PC-3 (cell line): Measurements from ENCODE around the gene BRAT1. TPM values are rescaled to one million over a fixed set of nuclear protein-coding genes. Genes with fewer than 3 reads are reported as not detected.

Experiments used
- ATAC-seq: fragments of 200-7000 bp; cut with Tn5 transposase; 2 replicates; pipeline ENCODE4 v1.9.1; 2020; ENCODE audit warnings: mild to moderate bottlenecking, moderate library complexity
- BruUV-seq: library from RNA; stranded (reverse); fragments of 400-500 nt; replicated peaks from 2 replicates; lab custom pipeline; 2021; lab: Mats Ljungman, UMichigan
- CTCF ChIA-PET: fragments of 300-600 bp; sonication (Branson Sonifier 250); formaldehyde crosslinking; loops from one replicate; lab custom pipeline; 2022; ENCODE audit warnings: antibody characterized with exemption; lab: Charles Lee
- POLR2A ChIA-PET: fragments of 300-600 bp; sonication (Branson Sonifier 250); formaldehyde crosslinking; loops from one replicate; lab custom pipeline; 2022; ENCODE audit warnings: antibody characterized with exemption; ENCODE audit not compliant: unreplicated experiment; lab: Charles Lee
- DNase-seq: peaks from one replicate; pipeline ENCODE4 v3.0.0-alpha.2; 2015
- H2AFZ ChIP-seq: fragments of 300-600 bp; sonication (generic); 2 replicates; pipeline ENCODE4 v1.6.0; 2016; ENCODE audit warnings: antibody characterized with exemption, low read length
- H3F3A ChIP-seq: fragments of 300-600 bp; sonication (generic); one replicate; pipeline ENCODE4 v1.6.0; 2017; ENCODE audit warnings: antibody characterized with exemption, low read length, control low read depth, mild to moderate bottlenecking; ENCODE audit not compliant: unreplicated experiment
- H3K27ac ChIP-seq: fragments of 300-600 bp; sonication (generic); 2 replicates; pipeline ENCODE4 v1.5.1; 2016; ENCODE audit warnings: mild to moderate bottlenecking, low read length
- H3K27me3 ChIP-seq: fragments of 300-600 bp; sonication (generic); 2 replicates; pipeline ENCODE4 v1.6.1; 2016; ENCODE audit warnings: low read length, mixed read lengths
- H3K36me3 ChIP-seq: fragments of 300-600 bp; sonication (generic); 2 replicates; pipeline ENCODE4 v1.6.1; 2016; ENCODE audit warnings: low read depth, mixed run types, low read length, mixed read lengths
- H3K4me1 ChIP-seq: fragments of 300-600 bp; sonication (generic); 2 replicates; pipeline ENCODE4 v1.5.1; 2016; ENCODE audit warnings: low read length; ENCODE audit not compliant: insufficient read depth
- H3K4me2 ChIP-seq: fragments of 300-600 bp; sonication (generic); 2 replicates; pipeline ENCODE4 v1.6.0; 2016; ENCODE audit warnings: low read length
- H3K4me3 ChIP-seq: fragments of 300-600 bp; sonication (generic); 2 replicates; pipeline ENCODE4 v1.5.1; 2016; ENCODE audit warnings: mild to moderate bottlenecking, low read length, mixed read lengths
- H3K79me2 ChIP-seq: fragments of 300-600 bp; sonication (generic); 2 replicates; pipeline ENCODE4 v1.6.1; 2017; ENCODE audit warnings: low read length, mixed read lengths
- H3K9ac ChIP-seq: fragments of 300-600 bp; sonication (generic); 2 replicates; pipeline ENCODE4 v1.6.0; 2016; ENCODE audit warnings: mild to moderate bottlenecking, low read length
- H3K9me2 ChIP-seq: fragments of 300-600 bp; sonication (generic); replicated peaks from 2 replicates; pipeline ENCODE4 v1.6.1; 2016; ENCODE audit warnings: mixed run types, low read length, mixed read lengths
- H3K9me3 ChIP-seq: fragments of 300-600 bp; sonication (generic); 2 replicates; pipeline ENCODE4 v1.6.1; 2016; ENCODE audit warnings: low read length, mixed read lengths
- H4K20me1 ChIP-seq: fragments of 300-600 bp; sonication (generic); 2 replicates; pipeline ENCODE4 v1.6.1; 2016; ENCODE audit warnings: low read length, mixed read lengths
- CTCF ChIP-seq: fragments of 300-600 bp; sonication (generic); conservative IDR thresholded peaks from 2 replicates; pipeline ENCODE4 v1.5.1; 2017; ENCODE audit warnings: antibody characterized with exemption, low read depth, mild to moderate bottlenecking, low read length
- EZH2 ChIP-seq: fragments of 300-600 bp; sonication (generic); IDR thresholded peaks from one replicate; pipeline ENCODE4 v1.6.1; 2017; ENCODE audit warnings: antibody characterized with exemption, mild to moderate bottlenecking, low read length; ENCODE audit not compliant: unreplicated experiment
- EZH2phosphoT487 ChIP-seq: fragments of 300-600 bp; sonication (generic); IDR thresholded peaks from 2 replicates; pipeline ENCODE4 v1.6.1; 2018; ENCODE audit warnings: mild to moderate bottlenecking, antibody characterized with exemption, low read length, borderline replicate concordance
- intact Hi-C: fragments of 100-400 bp; cut with micrococcal nuclease; formaldehyde crosslinking; loops from 2 replicates; pipeline ENCODE4 v1.9.0; 2023
- total RNA-seq: library from RNA; depleted of rRNA; stranded (reverse); fragments of >200 nt; gene quantifications from 2 replicates; pipeline ENCODE4 v1.2.3, GENCODE V29; 2014

Gene BRAT1
- total RNA-seq, 1 experiment from 2014 or later, result 65.2 TPM

GRCh38 chr7:2558629-2559282, 3.4 kb upstream of the BRAT1 start, which contains the start of gene IQCE:
TSS of gene IQCE (plus strand) at chr7:2558979. CDS start at chr7:2559182, 203 bp downstream.
- peak within 1 kb of the TSS; percentile 98 for H3K4me3 ChIP-seq
- peaks cover 19% of the 10 kb centered on the region for H3K4me1 ChIP-seq
- intact Hi-C loops, result loop anchor here (5.0 kb wide), 2 partner anchors 74 to 124 kb away; partner anchors contain the start of gene TTYH3
- POLR2A ChIA-PET, result no interaction called here
- TF ChIP-seq CTCF (no peak), EZH2 (no peak), EZH2phosphoT487 (no peak)
- peak; percentile 38 for ATAC-seq
- no peaks in the 10 kb centered on the region for H3K9me3 ChIP-seq
- no peaks in the 10 kb centered on the region for H3K9me2 ChIP-seq
- H3K27ac ChIP-seq, result no peak within 1 kb of the TSS
- H3K36me3 ChIP-seq, result no peaks in the 10 kb centered on the region
- no peaks in the 10 kb centered on the region for H3F3A ChIP-seq
- peaks cover 38% of the 10 kb centered on the region for H3K79me2 ChIP-seq
- no peaks in the 10 kb centered on the region for H3K27me3 ChIP-seq
- CTCF ChIA-PET, result interaction anchor here (0.6 kb wide), 1 partner anchor 245 kb away, joined by 4 read pairs; no protein-coding TSS in a partner anchor
- no TSS peak for BruUV-seq
- H2AFZ ChIP-seq, result peak within 1 kb of the TSS; percentile 92
- DNase-seq, result peak; percentile 87
- peak within 1 kb of the TSS; percentile 76 for H3K9ac ChIP-seq
- H4K20me1 ChIP-seq, result no peaks in the 10 kb centered on the region
- peak within 1 kb of the TSS; percentile 96 for H3K4me2 ChIP-seq

GRCh38 chr7:2554661-2555111, 638 bp downstream of the BRAT1 start:
- H3K9me2 ChIP-seq, result no peaks in the 10 kb centered on the region
- H3K36me3 ChIP-seq, result peaks cover 7% of the 10 kb centered on the region; the same call in 1 of the 2 replicates
- no peaks in the 10 kb centered on the region for H3F3A ChIP-seq
- no peak overlapping the region for H3K27ac ChIP-seq
- ATAC-seq (no peak), DNase-seq (no peak)
- H2AFZ ChIP-seq, result no peak overlapping the region; the same call in 1 of the 2 replicates
- H3K4me2 ChIP-seq, result peak overlapping the region; percentile 93
- ChIA-PET POLR2A (no interaction called here), CTCF (no interaction called here)
- H3K9ac ChIP-seq, result peak overlapping the region; percentile 100
- no TSS peak for BruUV-seq
- H3K9me3 ChIP-seq, result no peaks in the 10 kb centered on the region
- peaks cover 36% of the 10 kb centered on the region for H3K79me2 ChIP-seq
- H3K27me3 ChIP-seq, result no peaks in the 10 kb centered on the region
- peaks cover 21% of the 10 kb centered on the region for H3K4me1 ChIP-seq
- TF ChIP-seq EZH2phosphoT487 (no peak), CTCF (no peak), EZH2 (no peak)
- no peaks in the 10 kb centered on the region for H4K20me1 ChIP-seq
- intact Hi-C loops, result loop anchor here (2.0 to 5.0 kb wide), 4 partner anchors 30 to 128 kb away; partner anchors contain the start of genes GRIFIN and TTYH3
- peak overlapping the region; percentile 86 for H3K4me3 ChIP-seq
